Ascending aorta (tissue), 2 donors: ENCODE measurements around the gene PDZRN4. TPM values are rescaled to one million over a fixed set of nuclear protein-coding genes. Genes with fewer than 3 reads are reported as not detected.

Source experiments
- DNase-seq, 2 donors: peaks; one replicate each; pipeline ENCODE4 v3.0.0-alpha.2; 2019; ENCODE audit warnings: low spot score in 2 of 2
- H3K27ac ChIP-seq, 2 donors: fragments of 200-600 bp; sonication (generic); one replicate each; pipeline ENCODE4 v1.5.1; 2016 to 2017; ENCODE audit warnings: mild to moderate bottlenecking in 1 of 2
- H3K27me3 ChIP-seq: fragments of 200-600 bp; sonication (generic); one replicate; pipeline ENCODE4 v1.5.1; 2017
- H3K36me3 ChIP-seq, 2 donors: fragments of 200-600 bp; sonication (generic); one replicate each; pipeline ENCODE4 v1.5.1; 2016
- H3K4me1 ChIP-seq, 2 donors: fragments of 200-600 bp; sonication (generic); one replicate each; pipeline ENCODE4 v1.5.1; 2016 to 2017; ENCODE audit warnings: mild to moderate bottlenecking in 1 of 2
- H3K4me3 ChIP-seq, 2 donors: fragments of 200-600 bp; sonication (generic); one replicate each; pipeline ENCODE4 v1.5.1; 2016 to 2017; ENCODE audit warnings: mild to moderate bottlenecking in 1 of 2
- H3K9me3 ChIP-seq, 2 donors: fragments of 200-600 bp; sonication (generic); one replicate each; pipeline ENCODE4 v1.5.1; 2016
- CTCF ChIP-seq, 3 experiments: fragments of 200-600 bp in 2 of 3; fragments of 450-650 bp in 1 of 3; sonication (generic) in 2 of 3; IDR thresholded peaks; one replicate each; pipeline ENCODE4 v1.5.1; 2016 to 2019; ENCODE audit warnings: antibody characterized with exemption in 3 of 3, mild to moderate bottlenecking in 1 of 3, moderate library complexity in 1 of 3
- intact Hi-C: fragments of 100-400 bp; cut with DNase I; formaldehyde crosslinking; loops from one replicate; pipeline ENCODE4 v1.15.1; 2023
- total RNA-seq: library from RNA; depleted of rRNA; stranded (reverse); fragments of >200 nt; gene quantifications from one replicate; pipeline ENCODE4 v1.1.0, GENCODE V29; 2016

PDZRN4 gene
- total RNA-seq, 1 donor from 2014 or later: 1.3 TPM

DNA sequence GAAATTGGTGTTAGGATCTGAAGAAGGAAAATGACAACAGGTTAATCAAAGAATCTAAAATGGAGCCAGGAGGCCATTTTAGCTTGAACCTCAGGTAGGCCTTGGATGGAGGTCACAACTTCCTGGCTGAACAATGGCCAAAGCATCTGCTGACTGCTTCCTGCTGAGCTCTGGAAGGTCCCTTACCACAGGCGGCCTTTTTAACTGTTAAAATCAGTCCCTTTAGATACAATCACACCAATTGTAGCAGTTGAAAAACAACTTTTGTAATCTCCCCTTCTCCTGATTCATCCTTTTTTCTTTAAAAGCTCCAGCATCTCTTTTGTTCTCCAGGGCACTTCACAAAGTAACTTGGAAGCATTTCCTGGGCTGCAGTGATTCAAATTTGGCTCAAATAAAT lies 388.8 kb downstream of the PDZRN4 start:
- TF ChIP-seq CTCF (IDR thresholded peaks at IDR 0.05): no peak
- Histone ChIP-seq H3K27ac (no peak overlapping the region), H3K9me3 (no peaks in the 10 kb centered on the region), H3K4me1 (no peaks in the 10 kb centered on the region), H3K36me3 (peaks cover 0 to 8% of the 10 kb centered on the region in 2 donors), H3K27me3 (no peaks in the 10 kb centered on the region), H3K4me3 (no peak overlapping the region)
- intact Hi-C loops: no loop called here
- DNase-seq: no peak

- DNase-seq: no peak
- Histone ChIP-seq H3K4me3 (no peak overlapping the region), H3K27me3 (no peaks in the 10 kb centered on the region), H3K4me1 (no peaks in the 10 kb centered on the region), H3K36me3 (no peaks in the 10 kb centered on the region), H3K9me3 (no peaks in the 10 kb centered on the region), H3K27ac (no peak overlapping the region)
- intact Hi-C loops: no loop called here
- no peak for TF ChIP-seq CTCF (IDR thresholded peaks at IDR 0.05)
These were observed 389.9 kb downstream of the PDZRN4 start for GRCh38 chr12:41577995-41578394.

DNA sequence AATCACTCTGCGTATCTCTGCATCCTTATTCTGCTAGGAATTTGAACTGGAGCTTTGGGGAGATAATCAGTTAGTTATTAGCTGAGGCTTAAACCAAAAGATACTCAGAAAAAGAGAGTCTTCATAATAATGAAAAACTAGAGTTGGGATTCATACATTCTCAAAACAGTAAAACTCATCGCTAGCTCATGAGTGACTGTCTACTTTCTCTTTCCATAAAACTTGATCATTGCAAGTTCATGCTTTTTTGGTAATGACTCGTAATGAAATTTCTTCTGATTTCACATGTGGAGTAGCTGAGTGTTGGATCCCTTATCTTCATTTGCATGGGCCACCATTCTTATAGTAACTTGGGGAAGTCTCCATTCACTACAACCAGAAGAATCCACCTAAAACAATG lies 397.7 kb downstream of the PDZRN4 start:
- intact Hi-C loops: no loop called here
- Histone ChIP-seq H3K27ac (no peak overlapping the region), H3K36me3 (no peaks in the 10 kb centered on the region), H3K27me3 (no peaks in the 10 kb centered on the region), H3K4me3 (no peak overlapping the region), H3K4me1 (no peaks in the 10 kb centered on the region), H3K9me3 (no peaks in the 10 kb centered on the region)
- TF ChIP-seq CTCF (IDR thresholded peaks at IDR 0.05): no peak
- DNase-seq: no peak

- no peaks in the 10 kb centered on the region for H3K36me3 ChIP-seq
- no peaks in the 10 kb centered on the region for H3K9me3 ChIP-seq
- no peak for DNase-seq
- intact Hi-C loops: no loop called here
- H3K4me1 ChIP-seq: no peaks in the 10 kb centered on the region
- H3K27ac ChIP-seq: no peak overlapping the region
- no peaks in the 10 kb centered on the region for H3K27me3 ChIP-seq
- no peak overlapping the region for H3K4me3 ChIP-seq
- TF ChIP-seq CTCF (IDR thresholded peaks at IDR 0.05): no peak
These were observed 399.5 kb downstream of the PDZRN4 start for GRCh38 chr12:41587574-41587973.

- Histone ChIP-seq H3K4me3 (no peak overlapping the region), H3K27me3 (no peaks in the 10 kb centered on the region), H3K36me3 (no peaks in the 10 kb centered on the region), H3K9me3 (no peaks in the 10 kb centered on the region), H3K4me1 (no peaks in the 10 kb centered on the region), H3K27ac (no peak overlapping the region)
- intact Hi-C loops: no loop called here
- DNase-seq: no peak
- no peak for TF ChIP-seq CTCF (IDR thresholded peaks at IDR 0.05)
These were observed 401.8 kb downstream of the PDZRN4 start for GRCh38 chr12:41589878-41590277.

DNA sequence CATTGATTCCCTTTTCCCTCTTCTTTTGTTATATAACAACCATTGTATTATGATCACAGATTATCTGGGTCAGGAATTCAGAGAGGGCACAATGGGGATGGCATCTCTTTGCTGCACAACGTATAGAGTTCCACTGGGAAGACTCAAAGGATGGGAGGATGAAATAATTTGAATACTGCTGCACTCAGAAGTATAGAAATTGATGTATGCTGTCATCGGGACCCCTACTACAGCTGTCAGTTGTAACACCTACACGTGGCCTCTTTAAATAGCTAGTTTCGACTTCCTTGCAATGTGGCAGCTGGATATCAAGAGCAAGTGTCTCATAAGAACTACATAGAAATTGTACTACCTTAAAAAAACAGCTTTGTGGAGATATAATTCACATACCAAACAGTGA lies 408.1 kb downstream of the PDZRN4 start:
- no peaks in the 10 kb centered on the region for H3K9me3 ChIP-seq
- no peaks in the 10 kb centered on the region for H3K27me3 ChIP-seq
- intact Hi-C loops: no loop called here
- no peaks in the 10 kb centered on the region for H3K4me1 ChIP-seq
- H3K27ac ChIP-seq: no peak overlapping the region
- no peak overlapping the region for H3K4me3 ChIP-seq
- TF ChIP-seq CTCF (IDR thresholded peaks at IDR 0.05): no peak
- no peak for DNase-seq
- H3K36me3 ChIP-seq: no peaks in the 10 kb centered on the region
